DMS 273 treated with DMSO at 0.1 percent for 48 hours (cell line): ENCODE data around the gene GCHFR.

Experiments used
- DNase-seq: peaks from one replicate; lab custom pipeline; 2025; lab: John Stamatoyannopoulos, UW

Gene GCHFR

GRCh38 chr15:40763801-40764628, at the start of gene GCHFR:
Gene GCHFR, plus strand, starts transcription at chr15:40764068. Its CDS starts 113 bp downstream, at chr15:40764181.
- no peak for DNase-seq

- DNase-seq: no peak
These were observed 49.7 kb upstream of the GCHFR start for GRCh38 chr15:40714144-40714543.

GRCh38 chr15:40716165-40716564, 47.7 kb upstream of the GCHFR start:
- DNase-seq: no peak

- DNase-seq: no peak
These were observed 42.2 kb upstream of the GCHFR start for GRCh38 chr15:40721701-40722100.

- no peak for DNase-seq
These were observed 41.5 kb upstream of the GCHFR start for GRCh38 chr15:40722354-40722753.

- DNase-seq: no peak
These were observed 40.9 kb upstream of the GCHFR start for GRCh38 chr15:40722934-40723333.

GRCh38 chr15:40723919-40724318, 39.9 kb upstream of the GCHFR start:
- DNase-seq: no peak

GRCh38 chr15:40731034-40731433, 32.8 kb upstream of the GCHFR start:
- DNase-seq: no peak

- no peak for DNase-seq
These were observed 27.3 kb upstream of the GCHFR start for GRCh38 chr15:40736575-40736974.

- DNase-seq: no peak
These were observed 26.8 kb upstream of the GCHFR start for GRCh38 chr15:40737048-40737447.

GRCh38 chr15:40739047-40739446, 24.8 kb upstream of the GCHFR start:
- DNase-seq: no peak

- DNase-seq: no peak
These were observed 24.0 kb upstream of the GCHFR start for GRCh38 chr15:40739854-40740253.

- no peak for DNase-seq
These were observed 20.4 kb upstream of the GCHFR start for GRCh38 chr15:40743485-40743901.

GRCh38 chr15:40743921-40744814, 19.7 kb upstream of the GCHFR start:
- no peak for DNase-seq

GRCh38 chr15:40744815-40745152, 19.1 kb upstream of the GCHFR start:
- no peak for DNase-seq

GRCh38 chr15:40746916-40747418, 16.9 kb upstream of the GCHFR start:
- DNase-seq: no peak

- DNase-seq: no peak
These were observed 15.9 kb upstream of the GCHFR start for GRCh38 chr15:40747685-40748631.

GRCh38 chr15:40749151-40749630, 14.7 kb upstream of the GCHFR start:
- no peak for DNase-seq

- DNase-seq: no peak
These were observed 13.0 kb upstream of the GCHFR start for GRCh38 chr15:40750885-40751284.

GRCh38 chr15:40751745-40752144, 12.1 kb upstream of the GCHFR start:
- DNase-seq: no peak

GRCh38 chr15:40754574-40754882, 9.3 kb upstream of the GCHFR start:
- no peak for DNase-seq
